Cortex of kidney (tissue), 1 donor: Measurements from ENCODE around the gene EREG.
"Not testable (repeated sequence)": the region's sequence is repeated elsewhere in the genome, so short reads cannot be mapped to it uniquely, and the experiment has no call there.

Experiments
- DNase-seq: peaks from one replicate; lab custom pipeline; 2025; lab: John Stamatoyannopoulos, UW

Gene EREG

DNA sequence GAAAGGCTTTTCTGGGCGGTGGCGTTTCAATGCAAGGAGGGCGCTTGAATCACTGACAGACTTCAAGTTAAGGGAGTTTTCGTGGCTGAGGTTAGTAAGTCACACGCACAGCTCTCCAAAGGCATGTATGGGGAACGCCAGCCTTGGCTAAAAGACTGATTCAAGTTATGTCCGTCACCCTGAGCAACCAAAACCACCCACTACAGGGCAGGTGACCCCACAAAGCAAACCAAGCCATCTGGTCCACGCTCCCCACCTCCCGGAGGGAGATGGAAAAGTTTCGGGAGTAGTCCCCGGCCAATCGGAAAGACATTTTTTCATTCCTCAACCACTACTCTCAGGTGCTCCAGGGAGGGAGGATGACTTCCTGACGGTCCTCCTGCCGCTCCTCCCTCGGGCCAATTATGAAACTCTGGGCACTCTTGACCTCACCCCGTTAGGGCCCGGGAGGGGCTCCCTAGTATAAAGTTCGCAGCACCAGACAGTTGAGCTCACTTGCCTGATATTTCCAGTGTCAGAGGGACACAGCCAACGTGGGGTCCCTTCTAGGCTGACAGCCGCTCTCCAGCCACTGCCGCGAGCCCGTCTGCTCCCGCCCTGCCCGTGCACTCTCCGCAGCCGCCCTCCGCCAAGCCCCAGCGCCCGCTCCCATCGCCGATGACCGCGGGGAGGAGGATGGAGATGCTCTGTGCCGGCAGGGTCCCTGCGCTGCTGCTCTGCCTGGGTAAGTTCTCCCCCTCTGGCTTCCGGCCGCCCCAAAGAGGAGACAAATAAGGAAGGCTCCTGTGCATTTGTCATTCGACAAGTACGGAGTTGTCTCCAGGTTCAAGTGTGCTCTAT lies at the start of gene EREG:
EREG (plus strand) TSS at position 494 of the 840 bp plus-strand sequence; CDS start at position 658, 164 bp downstream.
- no peak for DNase-seq

DNA sequence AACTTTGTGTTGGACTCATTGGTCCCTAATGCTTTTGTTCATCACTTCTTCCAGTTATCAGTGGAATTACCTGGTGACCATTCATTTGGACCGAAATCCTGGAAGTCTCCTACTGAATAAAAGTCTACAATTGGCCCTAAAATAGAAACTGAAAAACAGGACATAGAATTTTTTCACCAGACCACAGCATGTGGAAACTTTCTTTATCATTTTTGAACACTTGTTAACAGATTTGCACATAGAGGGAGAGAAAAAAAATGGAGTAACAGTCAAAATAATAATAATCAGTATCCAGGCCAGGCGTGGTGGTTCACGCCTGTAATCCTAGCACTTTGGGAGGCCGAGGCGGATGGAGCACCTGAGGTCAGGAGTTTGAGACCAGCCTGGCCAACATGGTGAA lies 49.6 kb upstream of the EREG start:
- no peak for DNase-seq

- no peak for DNase-seq
Measured at GRCh38 chr4:74316397-74316796, 48.5 kb upstream of the EREG start.

GRCh38 chr4:74317616-74318246 lies 47.2 kb upstream of the EREG start:
- no peak for DNase-seq

GRCh38 chr4:74318276-74318675 lies 46.7 kb upstream of the EREG start:
- no peak for DNase-seq

- DNase-seq: no peak
Measured at GRCh38 chr4:74319470-74319869, 45.5 kb upstream of the EREG start.

- no peak for DNase-seq
Measured at GRCh38 chr4:74320559-74321118, 44.3 kb upstream of the EREG start.

GRCh38 chr4:74322301-74322700 lies 42.6 kb upstream of the EREG start:
- no peak for DNase-seq

GRCh38 chr4:74323663-74324062 lies 41.3 kb upstream of the EREG start:
- DNase-seq: no peak

DNA sequence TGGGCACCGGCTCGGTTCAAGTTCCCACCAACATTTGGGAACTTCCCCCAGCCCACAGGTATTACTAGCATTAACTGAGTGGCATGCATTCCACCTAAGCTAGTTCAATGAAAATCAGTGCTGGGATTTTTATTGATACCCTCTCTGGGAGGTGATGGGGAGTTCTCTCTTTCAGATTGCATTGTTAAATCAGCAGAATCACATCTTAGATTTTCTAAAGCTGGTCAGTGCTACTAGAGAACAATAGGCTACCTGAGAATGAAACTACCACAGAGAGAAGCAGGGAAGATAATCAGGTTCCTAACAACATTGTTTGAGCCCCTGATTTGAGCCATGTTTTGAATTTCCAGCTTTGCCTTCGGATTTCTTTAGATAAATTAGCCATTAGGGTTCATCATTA lies 40.7 kb upstream of the EREG start:
- no peak for DNase-seq

- DNase-seq: no peak
Measured at GRCh38 chr4:74325886-74326285, 39.1 kb upstream of the EREG start.

GRCh38 chr4:74327762-74328161 lies 37.2 kb upstream of the EREG start:
- no peak for DNase-seq

DNA sequence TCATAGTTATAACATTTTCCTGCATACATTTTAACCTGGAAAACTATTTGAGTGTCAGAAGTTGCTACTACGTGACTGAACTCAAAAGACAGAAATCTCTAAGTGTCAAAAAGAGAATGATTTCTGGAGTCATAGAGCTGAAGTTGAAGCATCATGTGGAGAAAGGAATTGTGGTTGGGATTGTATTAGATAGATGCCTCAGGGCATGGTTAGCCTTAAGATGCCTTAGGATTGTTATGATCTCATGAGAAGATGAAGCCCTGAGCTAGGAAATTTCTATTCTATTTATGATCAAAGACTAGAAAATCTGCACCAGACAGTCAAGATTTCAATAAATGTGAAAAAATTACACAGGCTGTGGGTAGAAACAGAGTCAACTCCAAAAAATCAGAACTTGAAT lies 36.4 kb upstream of the EREG start:
- no peak for DNase-seq

DNA sequence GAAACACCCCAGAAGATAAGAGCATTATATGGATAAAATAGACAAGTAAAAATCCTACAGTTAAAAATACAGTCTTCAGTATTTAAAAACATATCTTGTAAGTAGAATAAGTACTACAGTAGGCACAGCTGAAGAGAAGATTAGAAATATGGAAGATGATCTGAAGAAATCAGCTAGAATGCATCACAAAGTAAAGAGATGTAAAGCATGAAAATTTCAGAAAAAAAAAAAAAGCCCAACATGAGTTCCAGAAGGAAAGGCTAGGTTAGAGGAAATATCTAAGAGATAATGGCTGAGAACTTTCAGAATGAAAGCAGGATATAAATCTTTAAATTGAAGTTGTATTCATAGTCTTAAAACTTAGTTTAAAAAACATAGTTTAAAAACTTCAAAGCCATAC lies 35.6 kb upstream of the EREG start:
- DNase-seq: no peak

DNA sequence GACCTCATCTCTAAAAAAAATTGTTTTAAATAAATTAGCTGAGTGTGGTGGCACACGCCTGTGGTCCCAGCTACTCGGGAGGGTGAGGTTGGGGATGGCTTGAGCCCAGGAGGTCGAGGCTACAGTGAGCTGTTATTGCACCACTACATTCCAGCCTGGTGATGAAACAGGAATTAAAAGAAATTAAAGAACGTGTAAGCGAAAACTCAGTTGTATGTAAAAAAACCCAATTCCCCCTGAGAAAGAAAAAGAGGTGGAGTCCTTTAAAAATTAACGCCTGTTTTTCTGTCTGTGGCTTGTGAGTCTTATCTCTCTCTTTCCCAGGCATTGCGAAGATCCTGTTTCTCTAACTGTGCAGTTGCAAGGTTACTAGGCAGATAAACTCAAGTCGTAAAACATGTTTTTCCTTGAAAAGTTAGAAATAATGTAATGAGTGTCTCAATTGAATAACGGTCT lies 34.6 kb upstream of the EREG start:
- DNase-seq: no peak

DNA sequence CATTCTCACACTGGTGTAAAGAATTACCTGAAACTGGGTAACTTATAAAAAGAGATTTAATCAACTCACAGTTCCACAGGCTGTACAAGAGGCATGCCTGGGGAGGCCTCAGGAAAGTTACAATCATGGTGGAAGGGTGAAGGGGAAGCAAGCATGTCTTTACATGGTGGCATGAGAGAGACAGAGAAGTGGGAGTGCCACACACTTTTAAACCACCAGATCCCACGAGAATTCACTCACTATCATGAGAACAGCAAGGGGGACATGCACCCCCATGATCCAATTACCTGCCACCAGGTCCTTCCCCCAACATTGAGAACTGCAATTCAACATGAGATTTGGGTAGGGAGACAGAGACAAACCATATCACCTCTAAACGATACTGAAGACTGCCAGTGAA lies 33.7 kb upstream of the EREG start:
- no peak for DNase-seq

- DNase-seq: no peak
Measured at GRCh38 chr4:74331944-74332343, 33.0 kb upstream of the EREG start.

GRCh38 chr4:74334636-74335035 lies 30.3 kb upstream of the EREG start:
- no peak for DNase-seq

DNA sequence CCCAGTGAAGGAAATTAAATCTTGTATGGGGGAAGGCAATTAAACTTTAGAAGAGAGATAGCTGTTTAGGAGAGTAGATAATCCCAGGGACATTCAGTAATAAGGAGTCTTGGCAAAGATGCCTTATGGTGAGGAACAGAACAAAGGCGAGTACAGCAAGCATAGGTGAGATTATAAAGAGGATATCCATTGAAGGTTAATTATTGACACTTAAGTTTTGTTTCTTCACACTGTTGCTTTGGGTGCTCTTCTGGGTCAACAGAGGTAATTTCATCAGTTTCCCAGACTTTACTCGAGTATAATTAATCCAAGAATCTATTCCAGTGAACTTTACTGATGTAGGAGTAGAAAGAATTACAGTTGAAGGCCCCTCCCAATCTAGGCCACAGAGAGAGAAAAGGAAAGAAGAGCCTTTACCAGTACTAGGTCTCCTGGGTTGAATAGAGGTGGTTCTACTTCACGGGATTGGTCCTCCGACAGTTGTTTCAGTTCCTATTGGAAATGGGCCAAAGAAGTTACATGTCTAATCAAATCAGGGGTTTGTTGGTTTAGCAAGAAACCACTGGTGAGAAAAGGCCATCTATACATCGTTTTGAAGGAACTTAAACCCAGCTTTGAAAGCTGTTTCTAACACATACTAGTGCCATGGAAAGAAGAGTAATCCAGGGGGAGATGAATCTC lies 29.5 kb upstream of the EREG start:
- no peak for DNase-seq

- no peak for DNase-seq
Measured at GRCh38 chr4:74338792-74339333, 26.1 kb upstream of the EREG start.

- no peak for DNase-seq
Measured at GRCh38 chr4:74339501-74339900, 25.4 kb upstream of the EREG start.

DNA sequence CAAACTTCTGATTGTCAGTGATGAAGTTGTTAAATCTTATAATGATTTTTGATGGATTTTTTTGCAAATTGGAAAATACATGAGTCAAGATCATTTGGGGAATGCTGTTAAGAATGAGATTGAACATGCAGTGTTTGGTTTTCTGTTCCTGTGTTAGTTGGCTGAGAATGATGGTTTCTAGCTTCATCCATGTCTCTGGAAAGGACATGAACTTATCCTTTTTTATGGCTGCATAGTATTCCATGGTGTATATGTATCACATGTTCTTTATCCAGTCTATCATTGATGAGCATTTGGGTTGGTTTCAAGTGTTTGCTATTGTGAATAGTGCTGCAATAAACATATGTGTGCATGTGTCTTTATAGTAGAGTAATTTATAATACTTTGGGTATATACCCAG lies 24.5 kb upstream of the EREG start:
- DNase-seq: not testable (repeated sequence)
